SK-N-MC (cell line): ENCODE results near the gene CHRM1.
A peak's percentile ranks its signal among the peaks of the same experiment; 100 is the strongest.

Experiments
- DNase-seq: peaks from one replicate; pipeline ENCODE4 v3.0.0-alpha.2; 2011; ENCODE audit warnings: low read depth, low spot score
- H3K27ac ChIP-seq: fragments of 200-600 bp; sonication (generic); 2 replicates; pipeline ENCODE4 v1.5.1; 2016; ENCODE audit warnings: mixed run types
- H3K36me3 ChIP-seq: fragments of 200-600 bp; sonication (generic); 2 replicates; pipeline ENCODE4 v1.6.1; 2017; ENCODE audit warnings: antibody characterized with exemption, low read length, mixed read lengths; ENCODE audit not compliant: insufficient read depth
- H3K4me3 ChIP-seq: fragments of 200-600 bp; sonication (generic); 2 replicates; pipeline ENCODE4 v1.5.1; 2016
- H3K9ac ChIP-seq: fragments of 200-600 bp; sonication (generic); 2 replicates; pipeline ENCODE4 v1.8.0; 2017; ENCODE audit warnings: mixed run types, mixed read lengths; ENCODE audit not compliant: insufficient read length
- H3K9me3 ChIP-seq: fragments of 200-600 bp; sonication (generic); 2 replicates; pipeline ENCODE4 v1.6.1; 2017; ENCODE audit warnings: low read depth, mild to moderate bottlenecking, antibody characterized with exemption, low read length, moderate library complexity, mixed read lengths
- EZH2 ChIP-seq: fragments of 200-600 bp; sonication (generic); IDR thresholded peaks from one replicate; pipeline ENCODE4 v1.6.1; 2017; ENCODE audit warnings: antibody characterized with exemption
- FOXP2 ChIP-seq: optimal IDR thresholded peaks from 2 replicates; pipeline ENCODE3; 2011; ENCODE audit warnings: mild to moderate bottlenecking, moderate library complexity; ENCODE audit not compliant: insufficient read depth; ENCODE audit errors: extremely low read length, control extremely low read depth
- POLR2AphosphoS5 ChIP-seq: IDR thresholded peaks from 2 replicates; pipeline ENCODE4 v1.6.1; 2012; ENCODE audit warnings: mild to moderate bottlenecking, low read depth, low read length, borderline replicate concordance

Gene CHRM1

DNA sequence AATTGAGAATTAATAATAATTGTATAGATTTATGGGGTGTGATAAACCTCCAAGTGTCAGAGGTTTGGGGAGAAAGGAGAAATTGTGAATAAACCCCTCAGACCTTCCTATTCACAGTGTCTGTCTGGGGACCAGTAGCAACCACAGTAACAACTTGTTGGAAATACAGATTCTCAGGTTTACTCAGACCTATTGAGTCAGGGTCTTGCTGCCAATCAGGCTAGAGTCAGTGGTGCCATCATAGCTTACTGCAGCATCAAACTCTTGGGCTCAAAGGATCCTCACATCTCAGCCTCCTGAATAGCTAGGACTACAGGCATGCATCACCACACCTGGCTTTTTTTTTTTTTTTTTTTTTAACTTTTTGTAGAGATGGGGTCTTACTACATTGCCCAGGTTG lies 23.1 kb downstream of the CHRM1 start:
- H3K9ac ChIP-seq = no peak overlapping the region
- H3K27ac ChIP-seq = no peak overlapping the region
- H3K36me3 ChIP-seq = no peaks in the 10 kb centered on the region

DNA sequence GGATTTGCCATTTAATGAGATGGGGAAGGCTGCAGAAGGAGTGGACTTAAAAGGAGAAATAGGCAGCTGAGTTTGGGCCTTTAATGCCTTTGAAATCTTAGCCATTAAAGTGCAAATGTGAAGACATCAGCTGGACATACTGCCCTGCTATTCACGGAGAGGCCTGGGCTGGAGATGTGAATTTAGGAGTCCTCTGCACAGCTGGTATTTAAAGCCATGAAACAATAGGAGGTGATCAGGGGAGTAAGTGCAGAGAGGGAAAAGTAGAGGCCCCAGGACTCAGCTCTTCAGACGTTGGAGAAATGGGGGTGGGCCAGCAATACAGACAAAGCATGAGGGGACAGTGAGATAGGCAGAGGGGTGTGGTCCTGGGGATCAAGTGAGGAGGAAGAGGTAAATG lies 23.9 kb downstream of the CHRM1 start:
- Histone ChIP-seq H3K9me3 (no peaks in the 10 kb centered on the region), H3K36me3 (no peaks in the 10 kb centered on the region)

More for the DNA sequence above, 23.1 kb downstream of the CHRM1 start:
- DNase-seq = no peak
- TF ChIP-seq EZH2 (no peak), FOXP2 (no peak), POLR2AphosphoS5 (no peak)
- H3K9me3 ChIP-seq = no peaks in the 10 kb centered on the region
- H3K4me3 ChIP-seq = no peak overlapping the region

DNA sequence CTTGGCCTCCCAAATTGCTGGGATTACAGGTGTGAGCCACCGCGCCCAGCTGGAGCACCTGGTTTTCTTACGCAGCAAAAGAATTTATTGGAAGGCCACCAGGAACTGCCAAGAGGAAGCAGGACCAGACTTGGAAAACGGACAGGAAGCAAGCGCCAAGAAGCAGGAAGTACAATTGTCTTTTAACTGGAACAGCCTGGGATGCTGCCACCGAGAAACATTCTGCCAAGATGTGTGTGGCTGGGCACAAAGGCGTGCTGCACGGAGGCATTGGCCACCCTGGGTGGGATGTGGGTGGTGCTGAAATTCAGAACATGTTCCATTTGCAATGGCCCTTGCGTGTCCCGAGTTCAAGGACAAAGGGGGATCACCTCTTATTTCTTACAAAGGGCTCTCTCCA lies 25.1 kb downstream of the CHRM1 start:
- Histone ChIP-seq H3K9ac (no peak overlapping the region), H3K9me3 (no peaks in the 10 kb centered on the region), H3K4me3 (no peak overlapping the region), H3K27ac (no peak overlapping the region), H3K36me3 (no peaks in the 10 kb centered on the region)
- no peak for DNase-seq
- no peak for TF ChIP-seq FOXP2
- no peak for TF ChIP-seq POLR2AphosphoS5
- no peak for TF ChIP-seq EZH2

More for the DNA sequence above, 23.9 kb downstream of the CHRM1 start:
- H3K9ac ChIP-seq = no peak overlapping the region
- no peak overlapping the region for H3K27ac ChIP-seq
- no peak overlapping the region for H3K4me3 ChIP-seq
- TF ChIP-seq EZH2 = no peak
- TF ChIP-seq POLR2AphosphoS5 = no peak
- no peak for TF ChIP-seq FOXP2
- DNase-seq = no peak

DNA sequence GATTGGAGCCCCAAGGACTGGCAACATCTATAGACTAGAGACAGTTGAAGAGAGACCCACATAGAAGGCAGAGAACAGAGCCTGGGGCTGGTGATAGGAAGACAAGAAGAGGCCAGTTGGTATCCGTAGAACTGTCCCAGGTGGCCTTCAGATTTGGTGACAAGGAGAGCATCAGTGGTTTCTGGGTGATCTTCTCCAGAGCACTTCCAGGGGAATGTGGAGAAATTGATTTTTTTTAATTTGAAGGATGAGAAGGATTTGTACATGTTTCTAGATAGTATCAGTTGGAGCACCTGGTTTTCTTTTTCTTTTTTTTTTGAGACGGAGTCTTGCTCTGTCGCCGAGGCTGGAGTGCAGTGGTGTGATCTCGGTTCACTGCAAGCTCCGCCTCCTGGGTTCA lies 25.7 kb downstream of the CHRM1 start:
- no peak overlapping the region for H3K27ac ChIP-seq
- no peaks in the 10 kb centered on the region for H3K9me3 ChIP-seq
- no peaks in the 10 kb centered on the region for H3K36me3 ChIP-seq
- DNase-seq = no peak
- H3K4me3 ChIP-seq = no peak overlapping the region
- TF ChIP-seq POLR2AphosphoS5 = no peak
- TF ChIP-seq EZH2 = no peak
- no peak for TF ChIP-seq FOXP2
- H3K9ac ChIP-seq = no peak overlapping the region

DNA sequence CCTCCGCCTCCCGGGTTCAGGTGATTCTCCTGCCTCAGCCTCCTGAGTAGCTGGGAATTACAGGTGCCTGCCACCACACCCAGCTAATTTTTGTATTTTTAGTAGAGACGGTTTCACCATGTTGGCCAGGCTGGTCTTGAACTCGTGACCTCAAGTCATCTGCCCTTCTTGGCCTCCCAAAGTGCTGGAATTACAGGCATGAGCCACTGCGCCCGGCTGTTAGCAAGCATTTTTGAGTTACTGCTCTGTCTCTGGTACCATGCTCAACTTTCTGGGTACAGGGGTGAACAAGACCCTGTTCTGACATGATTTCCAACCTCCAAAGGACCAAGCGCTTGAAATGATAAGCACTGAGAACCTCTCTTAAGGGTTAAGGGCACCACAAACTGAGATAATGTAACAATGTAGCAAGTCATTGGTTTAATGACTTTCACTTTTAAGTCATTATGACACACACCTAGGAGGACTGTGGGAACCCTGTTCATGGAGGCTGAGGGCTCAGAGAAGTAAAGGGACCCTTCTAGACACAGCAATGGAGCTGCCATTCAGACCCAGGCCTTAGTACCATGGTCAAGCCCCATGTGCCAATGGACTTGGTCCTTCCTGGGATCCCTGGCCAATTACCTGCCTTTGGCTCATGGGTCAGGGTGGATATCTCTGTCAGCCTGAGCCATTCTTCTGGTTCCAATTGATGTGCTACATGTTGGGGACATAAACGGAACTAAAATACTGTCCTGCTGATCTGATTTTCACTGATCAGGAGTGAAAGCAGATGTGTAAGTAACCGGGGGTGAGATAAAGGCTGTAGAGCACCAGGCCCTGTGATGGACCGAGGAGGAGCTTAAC lies 28.9 kb downstream of the CHRM1 start:
- H3K9me3 ChIP-seq = no peaks in the 10 kb centered on the region
- peaks cover 23% of the 10 kb centered on the region for H3K36me3 ChIP-seq
- TF ChIP-seq EZH2 (no peak), POLR2AphosphoS5 (no peak), FOXP2 (no peak)
- no peak overlapping the region for H3K27ac ChIP-seq
- DNase-seq = no peak
- H3K9ac ChIP-seq = no peak overlapping the region
- no peak overlapping the region for H3K4me3 ChIP-seq

DNA sequence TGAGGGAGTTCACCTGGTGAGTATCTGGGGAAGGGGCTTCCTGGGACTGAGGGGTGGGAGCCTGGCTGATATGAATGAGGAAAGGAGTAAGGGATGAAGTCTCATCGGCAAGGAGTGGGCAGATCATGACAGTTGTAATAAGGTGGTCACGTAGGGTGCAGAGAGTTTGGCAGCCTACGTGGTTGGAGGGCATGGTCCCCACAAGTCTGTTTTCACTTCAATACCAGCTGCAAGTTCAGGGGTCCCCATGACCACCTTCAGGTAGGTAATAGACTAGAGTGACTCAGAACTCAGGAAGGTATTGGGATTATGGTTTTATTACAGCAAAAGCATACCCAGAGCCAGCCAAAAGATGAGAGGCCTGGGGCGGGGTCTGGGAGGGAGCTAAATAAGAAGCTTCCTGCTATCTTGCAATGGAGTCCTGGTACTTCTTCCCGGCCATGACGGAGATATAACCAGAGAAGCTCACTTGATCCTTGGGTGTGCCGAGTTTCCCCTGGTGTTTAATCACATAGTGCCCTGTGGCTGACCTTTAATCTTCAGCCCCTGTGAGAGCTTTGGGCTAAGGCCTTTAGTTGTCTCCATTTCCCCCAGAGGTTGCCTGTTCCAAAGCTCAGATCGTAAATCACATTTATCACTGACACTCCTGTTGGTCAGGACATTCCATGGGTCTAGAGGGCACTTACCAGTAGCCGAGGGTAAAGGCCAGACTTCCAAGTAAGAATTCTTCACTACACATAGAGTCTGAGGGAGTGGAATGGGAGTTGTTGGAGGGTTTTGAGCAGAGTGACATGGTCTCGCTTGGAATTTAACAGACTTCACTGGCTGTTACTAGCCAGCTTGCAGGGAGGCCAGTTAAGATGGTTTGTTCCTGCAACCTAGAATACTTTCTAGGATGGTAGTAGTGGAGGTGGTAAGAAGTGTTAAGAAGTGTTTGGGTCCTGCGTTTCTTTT lies 31.4 kb downstream of the CHRM1 start:
- TF ChIP-seq FOXP2 (no peak), EZH2 (no peak), POLR2AphosphoS5 (peak; percentile 53)
- DNase-seq = no peak
- H3K27ac ChIP-seq = peak overlapping the region; percentile 57
- H3K4me3 ChIP-seq = no peak overlapping the region
- peaks cover 48% of the 10 kb centered on the region for H3K36me3 ChIP-seq
- no peak overlapping the region for H3K9ac ChIP-seq
- no peaks in the 10 kb centered on the region for H3K9me3 ChIP-seq

DNA sequence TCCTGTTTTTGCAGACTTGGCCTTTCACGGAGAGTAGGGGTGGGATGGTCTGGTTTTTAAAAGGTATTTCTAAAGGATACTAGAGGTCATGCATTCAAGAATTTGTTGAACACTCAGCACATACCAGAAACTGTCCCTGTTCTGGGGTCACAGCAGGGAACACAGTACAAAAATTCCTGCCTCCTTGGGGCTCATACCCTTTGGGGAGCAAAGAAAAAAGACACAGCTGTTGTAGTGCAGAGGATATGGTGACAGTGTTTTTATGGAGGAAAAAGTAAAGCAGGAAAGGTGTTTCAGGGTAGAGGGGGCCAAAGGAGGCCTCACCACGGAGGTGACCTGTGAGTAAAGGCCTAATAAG lies 32.1 kb downstream of the CHRM1 start:
- TF ChIP-seq FOXP2 (no peak), EZH2 (no peak), POLR2AphosphoS5 (no peak)

DNA sequence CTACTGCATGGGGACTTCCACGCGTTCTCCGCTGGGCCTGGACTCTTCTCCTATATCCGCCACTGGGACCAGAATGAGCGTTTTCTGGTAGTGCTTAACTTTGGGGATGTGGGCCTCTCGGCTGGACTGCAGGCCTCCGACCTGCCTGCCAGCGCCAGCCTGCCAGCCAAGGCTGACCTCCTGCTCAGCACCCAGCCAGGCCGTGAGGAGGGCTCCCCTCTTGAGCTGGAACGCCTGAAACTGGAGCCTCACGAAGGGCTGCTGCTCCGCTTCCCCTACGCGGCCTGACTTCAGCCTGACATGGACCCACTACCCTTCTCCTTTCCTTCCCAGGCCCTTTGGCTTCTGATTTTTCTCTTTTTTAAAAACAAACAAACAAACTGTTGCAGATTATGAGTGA lies 32.8 kb downstream of the CHRM1 start:
- Histone ChIP-seq H3K36me3 (peaks cover 62% of the 10 kb centered on the region), H3K4me3 (no peak overlapping the region), H3K9me3 (no peaks in the 10 kb centered on the region), H3K9ac (no peak overlapping the region), H3K27ac (peak overlapping the region; percentile 44)
- DNase-seq = no peak
- TF ChIP-seq FOXP2 = no peak

More for the DNA sequence above, 32.1 kb downstream of the CHRM1 start:
- DNase-seq = no peak
- Histone ChIP-seq H3K36me3 (peaks cover 55% of the 10 kb centered on the region), H3K4me3 (no peak overlapping the region), H3K9me3 (no peaks in the 10 kb centered on the region), H3K9ac (no peak overlapping the region), H3K27ac (peak overlapping the region; percentile 44)
